ENCODE results near the gene CNP. TPM values are rescaled to one million over a fixed set of nuclear protein-coding genes. Genes with fewer than 3 reads are reported as not detected.
"Not testable (repeated sequence)": the region's sequence is repeated elsewhere in the genome, so short reads cannot be mapped to it uniquely, and the experiment has no call there.

CNP gene
- total RNA-seq, 4 donors from 2014 or later, result 10.2 to 74.7 (median 40.2) TPM

DNA sequence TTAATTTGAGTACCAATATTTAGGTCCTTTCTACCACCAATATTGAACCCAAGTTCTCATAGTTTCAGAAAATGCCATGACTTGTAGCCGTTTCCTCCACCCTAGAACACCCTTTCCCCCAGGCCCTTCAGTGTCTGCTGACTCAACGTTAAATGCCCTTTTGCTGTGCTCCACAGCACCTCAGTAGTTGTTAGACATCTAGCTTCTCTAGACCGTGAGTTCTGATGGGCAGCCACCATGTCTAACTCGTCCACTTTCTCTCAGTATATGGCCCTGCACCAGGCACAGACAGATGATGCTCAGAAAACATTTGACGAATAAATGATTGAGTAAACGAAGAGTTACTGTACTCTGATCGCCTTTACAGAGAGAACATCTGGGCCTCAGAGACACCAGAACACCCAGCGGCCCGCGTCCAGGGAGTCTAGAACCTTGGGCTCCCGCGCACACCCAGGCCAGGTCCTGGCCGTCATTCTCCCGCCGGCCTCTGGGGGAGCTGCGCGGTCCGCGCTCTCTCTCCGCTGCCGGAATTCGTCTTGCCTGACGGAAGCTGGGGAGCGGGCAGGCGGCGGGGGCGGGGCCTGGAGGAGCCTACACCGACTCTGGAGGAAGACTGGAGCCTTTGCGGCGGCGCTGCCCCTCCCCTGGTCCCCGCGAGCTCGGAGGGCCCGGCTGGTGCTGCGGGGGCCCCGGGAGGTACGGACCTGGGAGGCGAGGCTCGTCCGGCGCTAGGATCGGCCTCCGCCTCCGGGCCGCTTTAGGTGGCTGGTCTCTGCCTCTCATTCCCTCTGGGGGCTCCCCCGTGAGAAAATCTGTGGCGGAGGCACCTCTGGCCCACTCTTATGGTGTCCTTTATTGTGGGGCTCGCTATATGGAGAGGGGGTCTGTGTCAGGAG is 53.2 kb downstream of the CNP start, which contains the start of gene NKIRAS2:
NKIRAS2 (plus strand) TSS at position 582 of the 896 bp plus-strand sequence. CDS start 1,488 bp downstream, outside the sequence.
- no peaks in the 10 kb centered on the region for H3K9me3 ChIP-seq
- peak within 1 kb of the TSS; percentile 67 to 85 for H3K27ac ChIP-seq
- DNase-seq, result peak; percentile 90 to 92
- H3K27me3 ChIP-seq, result no peaks in the 10 kb centered on the region
- peak within 1 kb of the TSS; percentile 73 to 85 for H3K4me3 ChIP-seq
- no peaks in the 10 kb centered on the region for H3K36me3 ChIP-seq
- peaks cover 9 to 14% of the 10 kb centered on the region in 2 donors for H3K4me1 ChIP-seq
- TF ChIP-seq POLR2A (IDR thresholded peaks at IDR 0.05), result peak in 1 of 2 donors; percentile 51
- TF ChIP-seq, protein P1, sequence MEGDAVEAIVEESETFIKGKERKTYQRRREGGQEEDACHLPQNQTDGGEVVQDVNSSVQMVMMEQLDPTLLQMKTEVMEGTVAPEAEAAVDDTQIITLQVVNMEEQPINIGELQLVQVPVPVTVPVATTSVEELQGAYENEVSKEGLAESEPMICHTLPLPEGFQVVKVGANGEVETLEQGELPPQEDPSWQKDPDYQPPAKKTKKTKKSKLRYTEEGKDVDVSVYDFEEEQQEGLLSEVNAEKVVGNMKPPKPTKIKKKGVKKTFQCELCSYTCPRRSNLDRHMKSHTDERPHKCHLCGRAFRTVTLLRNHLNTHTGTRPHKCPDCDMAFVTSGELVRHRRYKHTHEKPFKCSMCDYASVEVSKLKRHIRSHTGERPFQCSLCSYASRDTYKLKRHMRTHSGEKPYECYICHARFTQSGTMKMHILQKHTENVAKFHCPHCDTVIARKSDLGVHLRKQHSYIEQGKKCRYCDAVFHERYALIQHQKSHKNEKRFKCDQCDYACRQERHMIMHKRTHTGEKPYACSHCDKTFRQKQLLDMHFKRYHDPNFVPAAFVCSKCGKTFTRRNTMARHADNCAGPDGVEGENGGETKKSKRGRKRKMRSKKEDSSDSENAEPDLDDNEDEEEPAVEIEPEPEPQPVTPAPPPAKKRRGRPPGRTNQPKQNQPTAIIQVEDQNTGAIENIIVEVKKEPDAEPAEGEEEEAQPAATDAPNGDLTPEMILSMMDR (IDR thresholded peaks at IDR 0.05), result peak; percentile 93 to 98 (median 96)
- intact Hi-C loops (cut with DNase I; ENCODE audit: low total_unique reads), result loop anchor here (5.0 to 10.0 kb wide), 2 partner anchors 55 to 97 kb away; partner anchors contain the start of gene CNP

DNA sequence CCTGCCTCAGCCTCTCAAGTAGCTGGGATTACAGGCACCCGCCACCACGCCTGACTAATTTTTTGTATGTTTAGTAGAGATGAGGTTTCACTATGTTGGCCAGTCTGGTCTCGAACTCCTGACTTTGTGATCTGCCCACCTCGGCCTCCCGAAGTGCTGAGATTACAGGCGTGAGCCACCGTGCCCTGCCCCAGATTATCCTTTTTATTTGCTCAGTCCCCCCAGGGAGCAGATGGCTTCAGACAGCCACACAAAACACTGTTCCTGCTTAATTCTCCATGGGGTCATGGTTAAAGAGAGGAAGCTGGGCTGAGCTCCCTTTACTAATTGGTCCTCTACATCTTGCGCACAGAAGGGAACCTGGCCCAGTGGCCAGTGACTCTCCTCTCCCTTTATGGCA is 54.2 kb downstream of the CNP start:
- Histone ChIP-seq H3K27ac (peak overlapping the region in 1 of 2 donors; percentile 67), H3K4me3 (peak overlapping the region; percentile 73 to 85)
- H3K9me3 ChIP-seq, H3K4me1 ChIP-seq, H3K36me3 ChIP-seq, H3K27me3 ChIP-seq, DNase-seq: not testable (repeated sequence)
- intact Hi-C loops (cut with DNase I; ENCODE audit: low total_unique reads), result loop anchor here (5.0 to 10.0 kb wide), 2 partner anchors 56 to 99 kb away; partner anchors contain the start of gene CNP

DNA sequence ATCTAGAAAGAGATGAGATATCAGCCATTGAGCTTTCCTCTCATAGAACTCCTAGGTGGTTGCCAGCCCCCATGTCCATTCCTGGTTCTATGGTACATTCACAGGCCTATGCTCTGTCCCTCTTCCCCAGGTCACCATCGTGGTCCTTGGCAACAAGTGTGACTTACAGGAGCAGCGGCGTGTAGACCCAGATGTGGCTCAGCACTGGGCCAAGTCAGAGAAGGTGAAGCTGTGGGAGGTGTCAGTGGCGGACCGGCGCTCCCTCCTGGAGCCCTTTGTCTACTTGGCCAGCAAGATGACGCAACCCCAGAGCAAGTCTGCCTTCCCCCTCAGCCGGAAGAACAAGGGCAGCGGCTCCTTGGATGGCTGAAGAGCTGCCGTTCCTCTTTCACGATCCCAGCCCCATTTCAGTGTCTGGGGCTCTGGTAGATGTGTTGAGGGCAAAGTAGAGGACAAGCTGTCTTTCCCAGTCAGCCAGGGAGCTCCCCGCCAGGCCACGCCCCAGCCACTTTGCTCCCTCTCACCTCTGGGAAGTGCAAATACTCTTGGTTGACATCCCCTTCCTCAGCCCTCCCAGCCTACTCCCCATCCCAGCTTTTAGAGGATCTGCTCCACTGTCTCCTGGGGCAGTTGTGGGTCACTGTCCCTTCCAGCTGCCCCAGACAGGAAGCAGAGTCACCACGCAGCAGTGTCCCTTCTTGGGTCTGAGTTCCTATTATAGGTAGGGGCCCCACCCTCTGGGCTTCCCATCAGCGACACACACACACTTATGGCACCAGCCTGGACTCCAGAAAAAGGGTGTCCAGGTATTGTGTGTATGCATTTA is 57.1 kb downstream of the CNP start:
- intact Hi-C loops (cut with DNase I; ENCODE audit: low total_unique reads), result loop anchor here (5.0 to 10.0 kb wide), 2 partner anchors 59 to 101 kb away; partner anchors contain the start of gene CNP
- no peaks in the 10 kb centered on the region for H3K27me3 ChIP-seq
- H3K4me1 ChIP-seq, result no peaks in the 10 kb centered on the region
- DNase-seq, result no peak
- no peak overlapping the region for H3K27ac ChIP-seq
- TF ChIP-seq, protein P1 (IDR thresholded peaks at IDR 0.05), result no peak
- no peak for TF ChIP-seq POLR2A (IDR thresholded peaks at IDR 0.05)
- H3K9me3 ChIP-seq, result no peaks in the 10 kb centered on the region
- no peaks in the 10 kb centered on the region for H3K36me3 ChIP-seq
- H3K4me3 ChIP-seq, result no peak overlapping the region

DNA sequence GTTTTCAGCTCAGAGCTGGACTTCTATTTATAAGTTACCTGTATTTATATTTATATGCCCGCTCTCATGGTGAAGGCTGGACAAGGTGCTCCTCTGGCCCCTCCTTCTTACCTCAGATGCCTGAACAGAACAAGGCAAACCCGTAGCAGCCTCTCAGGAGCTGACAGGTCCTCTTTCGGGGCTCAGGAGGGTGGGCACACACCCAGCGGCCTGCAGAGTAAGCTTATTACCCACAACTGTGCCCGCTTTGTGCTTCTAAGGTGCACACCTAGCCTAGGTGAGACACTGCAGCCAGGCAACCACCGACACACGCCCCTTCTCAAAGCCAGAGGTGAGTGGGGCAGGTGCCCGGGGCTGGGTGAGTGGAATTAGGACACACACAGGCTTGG is 58.6 kb downstream of the CNP start:
- H3K4me1 ChIP-seq, result no peaks in the 10 kb centered on the region
- TF ChIP-seq POLR2A (IDR thresholded peaks at IDR 0.05), result no peak
- TF ChIP-seq, protein P1 (IDR thresholded peaks at IDR 0.05), result no peak
- H3K27ac ChIP-seq, result peak overlapping the region; percentile 52 to 57

DNA sequence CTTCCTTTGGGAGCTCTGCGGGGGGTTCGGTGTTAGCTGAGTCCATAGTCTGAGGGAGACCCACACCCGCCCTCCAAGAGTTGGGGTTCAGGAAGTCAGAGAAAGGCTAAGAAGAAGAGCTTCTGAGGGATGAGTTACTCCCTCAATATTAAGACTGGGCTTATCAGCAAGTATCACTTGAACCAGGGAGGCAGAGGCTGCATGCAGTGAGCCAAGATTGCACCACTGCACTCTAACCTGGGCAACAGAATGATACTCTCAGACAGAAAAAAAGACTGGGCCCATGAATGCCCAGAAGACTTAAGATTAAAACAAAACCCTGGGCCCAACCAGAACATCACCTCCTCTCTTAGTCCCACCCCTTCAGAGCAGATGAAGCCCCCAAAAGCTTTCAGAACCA is 59.3 kb downstream of the CNP start:
- H3K27me3 ChIP-seq, result no peaks in the 10 kb centered on the region
- intact Hi-C loops (cut with DNase I; ENCODE audit: low total_unique reads), result loop anchor here (5.0 to 10.0 kb wide), 2 partner anchors 61 to 91 kb away; partner anchors contain the start of gene CNP
- no peaks in the 10 kb centered on the region for H3K9me3 ChIP-seq
- no peak overlapping the region for H3K27ac ChIP-seq
- no peaks in the 10 kb centered on the region for H3K36me3 ChIP-seq
- no peak for DNase-seq
- H3K4me3 ChIP-seq, result no peak overlapping the region
- no peaks in the 10 kb centered on the region for H3K4me1 ChIP-seq
- TF ChIP-seq POLR2A (IDR thresholded peaks at IDR 0.05), result no peak
- TF ChIP-seq, protein P1 (IDR thresholded peaks at IDR 0.05), result no peak

More for the DNA sequence above, 58.6 kb downstream of the CNP start:
- intact Hi-C loops (cut with DNase I; ENCODE audit: low total_unique reads), result loop anchor here (5.0 to 10.0 kb wide), 2 partner anchors 60 to 92 kb away; partner anchors contain the start of gene CNP
- no peaks in the 10 kb centered on the region for H3K36me3 ChIP-seq
- no peak for DNase-seq
- H3K4me3 ChIP-seq, result no peak overlapping the region
- H3K9me3 ChIP-seq, result no peaks in the 10 kb centered on the region
- H3K27me3 ChIP-seq, result no peaks in the 10 kb centered on the region
